HG02981 (cell line): Measurements from ENCODE around the gene STX8.

Experiments used
- ATAC-seq: cut with Tn5 transposase; IDR thresholded peaks from one replicate; pipeline ENCODE4 v1.9.1; 2021; ENCODE audit warnings: mild to moderate bottlenecking, moderate library complexity; ENCODE audit not compliant: unreplicated experiment

The STX8 gene

GRCh38 chr17:9446528-9446927 lies 129.1 kb downstream of the STX8 start:
- no peak for ATAC-seq

GRCh38 chr17:9445424-9445823 lies 130.2 kb downstream of the STX8 start:
- ATAC-seq = no peak

GRCh38 chr17:9444687-9445086 lies 130.9 kb downstream of the STX8 start:
- no peak for ATAC-seq

GRCh38 chr17:9443811-9444210 lies 131.8 kb downstream of the STX8 start:
- ATAC-seq = no peak

DNA sequence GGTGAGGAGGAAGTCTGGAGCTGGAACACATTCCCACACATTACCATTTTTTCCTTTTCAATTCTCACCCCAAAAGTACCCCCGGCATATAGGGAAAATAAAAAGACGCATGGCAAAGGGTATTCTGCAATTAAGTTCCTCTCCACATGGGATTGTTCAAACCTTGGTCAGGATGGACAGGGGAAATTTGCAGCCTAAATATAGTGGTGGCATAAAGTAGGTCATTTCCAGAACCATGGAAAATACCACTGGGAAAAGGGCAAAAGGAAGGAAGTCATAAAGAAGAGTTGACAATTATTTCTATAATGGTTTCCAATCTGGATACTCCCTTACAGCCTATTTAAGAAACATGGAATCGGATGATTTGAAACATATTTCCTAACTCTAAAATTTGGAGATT lies 135.8 kb downstream of the STX8 start:
- ATAC-seq = no peak

- no peak for ATAC-seq
These were observed 139.0 kb downstream of the STX8 start for GRCh38 chr17:9436630-9437029.

DNA sequence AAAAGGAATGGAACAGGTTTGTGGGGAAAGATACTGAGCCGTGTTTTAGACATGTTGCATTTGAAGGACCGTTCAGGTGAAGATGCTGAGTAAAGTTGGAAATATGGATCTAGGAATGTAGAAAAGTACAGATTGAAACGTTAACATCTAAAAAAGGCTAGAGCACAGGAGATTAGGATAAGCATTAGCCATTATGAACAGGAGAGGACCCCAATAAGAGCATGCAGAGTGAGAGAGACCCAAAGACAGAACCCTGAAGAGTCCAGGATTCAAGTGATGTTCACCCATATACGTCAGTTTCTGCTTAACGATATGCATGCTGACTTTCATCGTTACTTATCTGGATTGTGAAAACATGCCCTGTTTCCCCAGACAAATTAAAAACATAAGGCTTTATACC lies 140.5 kb downstream of the STX8 start:
- no peak for ATAC-seq

DNA sequence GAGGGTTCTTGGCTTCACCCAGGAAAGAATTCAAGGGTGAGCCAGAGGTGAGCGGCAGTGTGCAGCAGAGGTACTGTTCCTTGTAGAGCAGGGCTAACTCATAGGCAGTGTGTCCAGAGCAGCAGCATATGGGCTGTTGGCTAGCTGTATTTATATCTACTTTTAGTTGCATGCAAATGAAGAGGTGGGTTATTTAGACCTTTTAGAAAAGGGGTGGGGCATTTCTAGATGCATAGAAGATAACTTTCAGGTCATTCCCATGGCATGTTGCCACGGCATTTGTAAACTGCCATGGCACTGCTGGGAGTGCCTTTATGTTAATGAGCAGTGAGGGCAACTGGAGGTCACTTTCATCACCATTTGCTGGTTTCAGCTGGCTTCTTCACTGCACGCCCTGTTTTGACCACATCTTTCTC lies 141.0 kb downstream of the STX8 start:
- peak; percentile 58 for ATAC-seq

- no peak for ATAC-seq
These were observed 142.6 kb downstream of the STX8 start for GRCh38 chr17:9432934-9433421.

GRCh38 chr17:9432134-9432885 lies 143.3 kb downstream of the STX8 start:
- ATAC-seq = peak; percentile 53

GRCh38 chr17:9431620-9432019 lies 144.0 kb downstream of the STX8 start:
- ATAC-seq = no peak

DNA sequence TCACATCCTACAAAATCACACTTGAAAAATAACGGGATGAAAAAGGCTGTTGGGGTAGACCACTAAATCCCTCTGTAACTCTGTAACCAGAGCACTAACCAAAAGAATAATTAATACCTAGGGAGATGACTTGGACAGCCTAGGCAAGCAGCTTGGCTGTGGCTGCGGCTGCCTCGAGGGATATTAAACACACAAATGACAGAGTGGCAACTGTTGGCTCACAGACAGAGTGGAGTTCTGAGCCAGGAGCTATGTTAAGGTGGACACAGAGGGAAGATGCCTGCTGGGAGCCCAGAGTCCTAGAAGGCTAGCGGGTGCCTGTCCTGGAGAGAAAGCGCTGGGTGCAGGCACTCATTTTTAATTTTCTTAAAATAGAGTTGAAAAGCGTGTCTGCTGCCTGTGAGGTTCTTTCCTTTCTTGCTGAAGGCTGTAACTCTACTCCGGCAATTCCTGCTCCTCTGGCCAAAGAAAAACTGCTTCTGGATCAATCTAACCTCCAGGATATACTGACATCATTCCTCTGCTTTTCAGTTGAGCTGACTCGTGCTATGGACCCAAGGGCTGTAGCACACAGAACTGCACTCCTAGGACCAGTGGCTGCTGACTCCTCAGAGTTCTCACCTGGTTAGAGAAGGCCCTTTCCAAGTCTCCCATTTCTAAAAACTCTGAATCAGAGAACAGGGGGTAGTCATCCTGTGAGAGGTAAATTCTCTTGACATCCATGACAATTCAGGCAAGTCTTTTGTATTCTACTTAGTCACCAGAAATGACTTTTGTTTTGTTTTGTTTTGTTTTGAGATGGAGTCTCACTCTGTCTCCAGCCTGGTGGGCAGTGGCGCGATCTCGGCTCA lies 147.9 kb downstream of the STX8 start:
- no peak for ATAC-seq

DNA sequence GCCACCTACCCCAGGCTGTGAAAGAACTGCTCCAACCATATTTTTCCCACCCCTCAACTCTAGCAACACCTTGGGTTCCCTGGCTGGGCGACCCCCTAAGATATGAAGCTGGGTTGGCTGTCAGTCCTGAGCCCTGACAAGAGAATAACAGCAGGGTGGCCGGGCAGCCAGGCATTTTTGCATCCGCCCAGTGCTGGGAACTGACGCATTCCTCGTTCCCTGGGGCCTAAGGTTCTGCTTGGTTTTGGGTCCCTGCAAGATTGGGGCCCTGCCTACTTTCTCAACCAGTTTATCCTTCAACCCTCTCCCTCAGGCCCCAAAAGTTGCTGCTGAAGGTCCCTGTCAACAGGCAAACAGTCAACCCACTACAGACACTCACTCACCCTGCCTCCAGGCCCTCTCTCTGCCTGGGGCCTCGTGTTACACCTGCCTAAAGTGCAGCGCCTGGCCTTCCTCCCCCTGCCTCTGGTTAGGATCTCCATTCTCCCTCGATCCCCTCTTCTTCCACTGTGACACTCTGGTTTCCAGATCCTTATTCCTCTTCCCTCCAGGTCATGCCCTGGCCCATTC lies 151.5 kb downstream of the STX8 start:
- no peak for ATAC-seq

- no peak for ATAC-seq
These were observed 154.1 kb downstream of the STX8 start for GRCh38 chr17:9421525-9421924.

GRCh38 chr17:9419932-9420453 lies 155.6 kb downstream of the STX8 start:
- no peak for ATAC-seq

DNA sequence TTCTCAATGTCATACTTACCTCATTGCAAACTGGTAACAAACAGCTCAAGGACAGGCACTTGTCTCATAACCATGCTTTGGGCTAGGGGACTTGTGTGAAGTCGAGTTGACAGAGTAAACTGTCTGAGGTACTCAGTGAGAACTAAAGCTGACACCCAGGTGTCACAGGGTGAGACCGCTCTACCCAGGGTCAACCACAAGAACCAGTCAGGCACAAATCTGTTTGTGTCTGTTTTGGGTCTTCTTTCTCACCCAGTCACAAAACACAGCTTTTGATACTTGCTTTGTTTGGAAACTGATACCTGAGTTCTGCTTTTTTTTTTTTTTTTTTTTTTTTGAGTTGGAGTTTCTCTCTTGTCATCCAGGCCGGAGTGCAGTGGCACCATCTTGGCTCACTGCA lies 161.1 kb downstream of the STX8 start:
- ATAC-seq = peak; percentile 96

DNA sequence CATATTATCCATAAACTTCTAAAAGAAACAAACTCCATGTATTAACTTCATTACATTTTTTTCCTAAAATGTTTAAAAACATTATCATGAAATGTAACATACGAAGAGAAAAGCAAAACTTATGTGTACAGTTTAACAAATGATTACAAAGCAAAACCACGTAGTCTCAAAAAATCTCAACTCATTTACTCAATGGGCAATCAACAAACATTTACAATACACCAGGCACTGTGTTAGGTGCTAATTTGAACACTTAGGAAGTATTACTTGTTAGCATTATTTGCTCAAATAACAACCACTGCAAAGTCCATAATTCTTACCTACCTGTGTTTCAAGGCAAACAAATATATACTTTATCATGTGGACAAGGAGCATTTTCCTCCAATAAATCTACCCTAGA lies 164.9 kb downstream of the STX8 start:
- ATAC-seq = no peak

GRCh38 chr17:9410301-9410700 lies 165.3 kb downstream of the STX8 start:
- no peak for ATAC-seq

DNA sequence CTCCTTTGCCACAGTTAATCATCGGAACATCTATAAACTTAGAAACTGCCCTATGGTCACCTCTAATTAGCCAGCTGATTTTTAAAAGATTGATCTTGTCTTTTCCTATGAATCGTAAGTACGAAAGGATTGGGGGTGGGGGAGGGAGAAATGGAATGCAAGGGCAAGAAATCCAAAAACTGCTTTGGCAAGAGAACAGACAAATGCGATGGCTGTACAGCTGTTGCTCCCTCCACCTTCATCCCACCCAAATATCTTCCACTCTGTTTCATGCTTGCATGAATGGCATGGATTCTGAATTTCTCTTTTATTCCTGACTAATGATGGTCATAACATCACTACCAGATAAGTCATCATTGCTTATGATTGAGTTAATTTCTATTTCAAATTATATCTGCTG lies 165.7 kb downstream of the STX8 start:
- no peak for ATAC-seq

- ATAC-seq = no peak
These were observed 166.5 kb downstream of the STX8 start for GRCh38 chr17:9408868-9409829.
